HepG2 (cell line): ENCODE measurements around the gene TMEM63B. TPM values are rescaled to one million over a fixed set of nuclear protein-coding genes. Genes with fewer than 3 reads are reported as not detected.
A peak's percentile ranks its signal among the peaks of the same experiment; 100 is the strongest.

Source experiments
- ARID3A ChIP-seq: IDR thresholded peaks from 2 replicates; pipeline ENCODE4 v1.6.1; 2012; ENCODE audit warnings: low read depth, low read length, improper control_type of control experiment
- CSRNP1 ChIP-seq: sonication (generic); formaldehyde crosslinking; IDR thresholded peaks from 2 replicates; pipeline ENCODE4 v1.8.1; 2023; ENCODE audit warnings: mild to moderate bottlenecking, missing genetic modification reagents
- HDAC2 ChIP-seq: sonication (generic); formaldehyde crosslinking; IDR thresholded peaks from 2 replicates; pipeline ENCODE4 v1.4.0; 2020; ENCODE audit warnings: missing genetic modification reagents
- IRX3 ChIP-seq: sonication (generic); formaldehyde crosslinking; IDR thresholded peaks from 2 replicates; pipeline ENCODE4 v1.8.1; 2023; ENCODE audit warnings: mild to moderate bottlenecking, low read depth, missing genetic modification reagents, borderline replicate concordance
- NAIF1 ChIP-seq: sonication (generic); formaldehyde crosslinking; IDR thresholded peaks from 2 replicates; pipeline ENCODE4 v1.5.0; 2020; ENCODE audit warnings: mild to moderate bottlenecking, missing genetic modification reagents, borderline replicate concordance
- REST ChIP-seq, 2 experiments: IDR thresholded peaks; 2 replicates each; pipeline ENCODE4 v1.6.1; 2011 to 2012; ENCODE audit warnings: low read length in 2 of 2, borderline replicate concordance in 1 of 2, low read depth in 1 of 2, mild to moderate bottlenecking in 1 of 2, moderate library complexity in 1 of 2
- SALL2 ChIP-seq: sonication (generic); formaldehyde crosslinking; IDR thresholded peaks from 2 replicates; pipeline ENCODE4 v1.8.1; 2023; ENCODE audit warnings: mild to moderate bottlenecking, missing genetic modification reagents, inconsistent platforms
- TAF15 ChIP-seq: fragments of 200-400 bp; formaldehyde crosslinking; IDR thresholded peaks from one replicate; pipeline ENCODE4 v1.6.1; 2018; ENCODE audit warnings: mild to moderate bottlenecking, low read depth, low read length; ENCODE audit not compliant: poor library complexity, severe bottlenecking
- UBTF ChIP-seq: sonication (generic); formaldehyde crosslinking; IDR thresholded peaks from 2 replicates; pipeline ENCODE4 v1.4.0; 2020; ENCODE audit warnings: mild to moderate bottlenecking, missing genetic modification reagents
- ZFX ChIP-seq: sonication (generic); formaldehyde crosslinking; IDR thresholded peaks from 2 replicates; pipeline ENCODE4 v1.4.0; 2020; ENCODE audit warnings: mild to moderate bottlenecking, low read depth, missing genetic modification reagents, moderate library complexity
- ZNF17 ChIP-seq: sonication (generic); formaldehyde crosslinking; IDR thresholded peaks from 2 replicates; pipeline ENCODE4 v1.5.0; 2020; ENCODE audit warnings: mild to moderate bottlenecking, missing genetic modification reagents
- ZNF264 ChIP-seq: sonication (generic); formaldehyde crosslinking; IDR thresholded peaks from 2 replicates; pipeline ENCODE4 v1.4.0; 2020; ENCODE audit warnings: missing genetic modification reagents
- ZNF3 ChIP-seq: IDR thresholded peaks from 2 replicates; pipeline ENCODE4 v1.7.0; 2017; ENCODE audit warnings: inconsistent platforms
- ZNF382 ChIP-seq: sonication (generic); formaldehyde crosslinking; IDR thresholded peaks from 2 replicates; pipeline ENCODE4 v1.5.0; 2020; ENCODE audit warnings: missing genetic modification reagents, mild to moderate bottlenecking, borderline replicate concordance
- ZNF576 ChIP-seq: sonication (generic); formaldehyde crosslinking; IDR thresholded peaks from 2 replicates; pipeline ENCODE4 v1.4.0; 2020; ENCODE audit warnings: mild to moderate bottlenecking, missing genetic modification reagents
- ZNF704 ChIP-seq: sonication (generic); formaldehyde crosslinking; IDR thresholded peaks from 2 replicates; pipeline ENCODE4 v1.8.1; 2023; ENCODE audit warnings: mild to moderate bottlenecking, inconsistent platforms, moderate library complexity, missing genetic modification reagents, borderline replicate concordance
- polyA plus RNA-seq, 8 experiments: library from polyadenylated mRNA; depleted of rRNA in 3 of 8; stranded (reverse) in 7 of 8; unstranded in 1 of 8; fragments of >200 nt; fragmentation: Illumina TruSeq in 4 of 8; extraction: Trizol in 4 of 8; gene quantifications; 2 replicates each; pipeline versions ENCODE4 v1.2.1 to v1.2.3, GENCODE V29; 2011 to 2016; ENCODE audit warnings: low read depth in 4 of 8, missing spikeins in 1 of 8, mixed read lengths in 1 of 8; ENCODE audit not compliant: insufficient read depth in 1 of 8
- total RNA-seq, 5 experiments: library from RNA; depleted of rRNA; stranded (reverse); fragments of >200 nt; fragmentation: Illumina TruSeq; extraction: Trizol; gene quantifications; 2 replicates each; pipeline ENCODE4 v1.2.3, GENCODE V29; 2016; ENCODE audit warnings: low read depth in 1 of 5

Gene TMEM63B
- total and polyA plus RNA-seq, 2 of the 13 experiments (the other 11 are each of a cell fraction or from before 2014, with no cell fraction given), result 27.4 to 75.8 TPM

GRCh38 chr6:44128020-44128917, 915 bp downstream of the TMEM63B start (continued):
- no peak for TF ChIP-seq REST (IDR thresholded peaks at IDR 0.05; ENCODE audit: borderline replicate concordance in 1 of 2, low read depth in 1 of 2, low read length in 2 of 2)
- no peak for TF ChIP-seq HDAC2
- 0 out of 2 replicates have a peak, but pooled peaks have one; percentile 36 for TF ChIP-seq IRX3 (CRISPR knock-in tag)
- peak; percentile 88 for TF ChIP-seq UBTF
- TF ChIP-seq ZNF17, result peak; percentile 55; the same call in 1 of the 2 replicates
- TF ChIP-seq SALL2 (CRISPR knock-in tag), result peak; percentile 68; the same call in 1 of the 2 replicates
- TF ChIP-seq ZNF576 (CRISPR knock-in tag), result no peak; the same call in 1 of the 2 replicates
- no peak for TF ChIP-seq NAIF1
- TF ChIP-seq ZFX (CRISPR knock-in tag), result peak; percentile 78
- no peak for TF ChIP-seq ARID3A
- TF ChIP-seq TAF15, result no peak
- peak; percentile 31; the same call in 1 of the 2 replicates for TF ChIP-seq CSRNP1 (CRISPR knock-in tag)
- no peak for TF ChIP-seq ZNF3 (CRISPR knock-in tag)
- TF ChIP-seq ZNF264, result no peak
- no peak for TF ChIP-seq ZNF382 (CRISPR knock-in tag)
- no peak; the same call in 1 of the 2 replicates for TF ChIP-seq ZNF704 (CRISPR knock-in tag)
